Fibroblast of the aortic adventitia (primary cell): ENCODE results near the gene TP53I3. TPM values are rescaled to one million over a fixed set of nuclear protein-coding genes. Genes with fewer than 3 reads are reported as not detected.
"Not testable (repeated sequence)": the region's sequence is repeated elsewhere in the genome, so short reads cannot be mapped to it uniquely, and the experiment has no call there.

Experiments used
- DNase-seq: peaks from one replicate; pipeline ENCODE4 v3.0.0-alpha.2; 2010; ENCODE audit warnings: low read depth
- H3K4me3 ChIP-seq: 2 replicates; pipeline ENCODE4 v1.5.1; 2011; ENCODE audit warnings: low read depth, mild to moderate bottlenecking, control low read depth, low read length, moderate library complexity
- total RNA-seq: library from RNA; depleted of rRNA; stranded (reverse); fragments of >200 nt; gene quantifications from 2 replicates; pipeline ENCODE4 v1.2.3, GENCODE V29; 2012; ENCODE audit warnings: low replicate concordance
- TF ChIP-seq, protein P1 (sequence below): IDR thresholded peaks from 2 replicates; pipeline ENCODE4 v1.5.1; 2011; ENCODE audit warnings: mild to moderate bottlenecking, low read length, control low read depth, inconsistent platforms; ENCODE audit not compliant: insufficient read depth

The TP53I3 gene
- total RNA-seq, 1 donor, result 38.7 TPM

DNA sequence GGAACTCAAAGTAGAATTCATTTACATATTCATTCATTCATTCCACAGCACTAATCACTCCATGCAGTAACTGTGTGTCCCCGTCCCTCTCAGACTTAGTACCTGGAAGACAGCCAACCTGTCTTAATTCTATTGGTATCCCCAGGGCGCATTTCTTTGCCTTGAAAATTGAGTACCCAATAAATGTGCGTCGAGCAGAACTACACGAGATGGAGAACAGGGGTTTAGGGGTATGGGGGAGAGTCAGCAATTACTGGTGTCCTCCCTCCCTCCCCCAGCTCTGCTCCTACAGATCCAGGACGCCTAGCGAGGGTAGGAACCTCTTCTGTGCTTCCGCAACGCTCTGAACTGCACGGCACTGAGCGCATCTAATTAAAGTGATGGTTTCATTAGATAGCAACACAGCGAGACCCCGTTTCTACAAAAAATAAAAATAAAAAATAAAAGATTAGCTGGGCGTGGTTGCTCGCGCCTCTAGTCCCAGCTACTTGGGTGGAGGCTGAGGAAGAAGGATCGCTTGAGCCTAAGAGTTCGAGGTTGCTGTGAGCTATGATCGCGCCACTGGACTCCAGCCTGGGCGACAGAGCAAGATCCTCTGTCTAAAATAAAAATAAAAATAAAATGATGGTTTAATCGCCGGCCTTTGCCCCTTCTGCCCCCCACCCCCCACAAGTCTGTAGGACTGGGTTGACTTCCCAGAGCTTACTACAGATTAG is 35.7 kb downstream of the TP53I3 start:
- H3K4me3 ChIP-seq, result peak overlapping the region; percentile 71
- no peak for DNase-seq
- TF ChIP-seq, protein P1, sequence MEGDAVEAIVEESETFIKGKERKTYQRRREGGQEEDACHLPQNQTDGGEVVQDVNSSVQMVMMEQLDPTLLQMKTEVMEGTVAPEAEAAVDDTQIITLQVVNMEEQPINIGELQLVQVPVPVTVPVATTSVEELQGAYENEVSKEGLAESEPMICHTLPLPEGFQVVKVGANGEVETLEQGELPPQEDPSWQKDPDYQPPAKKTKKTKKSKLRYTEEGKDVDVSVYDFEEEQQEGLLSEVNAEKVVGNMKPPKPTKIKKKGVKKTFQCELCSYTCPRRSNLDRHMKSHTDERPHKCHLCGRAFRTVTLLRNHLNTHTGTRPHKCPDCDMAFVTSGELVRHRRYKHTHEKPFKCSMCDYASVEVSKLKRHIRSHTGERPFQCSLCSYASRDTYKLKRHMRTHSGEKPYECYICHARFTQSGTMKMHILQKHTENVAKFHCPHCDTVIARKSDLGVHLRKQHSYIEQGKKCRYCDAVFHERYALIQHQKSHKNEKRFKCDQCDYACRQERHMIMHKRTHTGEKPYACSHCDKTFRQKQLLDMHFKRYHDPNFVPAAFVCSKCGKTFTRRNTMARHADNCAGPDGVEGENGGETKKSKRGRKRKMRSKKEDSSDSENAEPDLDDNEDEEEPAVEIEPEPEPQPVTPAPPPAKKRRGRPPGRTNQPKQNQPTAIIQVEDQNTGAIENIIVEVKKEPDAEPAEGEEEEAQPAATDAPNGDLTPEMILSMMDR, result no peak

- TF ChIP-seq, protein P1, result no peak
- DNase-seq, result no peak
- no peak overlapping the region for H3K4me3 ChIP-seq
Observed at GRCh38 chr2:24047703-24048033, 37.0 kb downstream of the TP53I3 start.

DNA sequence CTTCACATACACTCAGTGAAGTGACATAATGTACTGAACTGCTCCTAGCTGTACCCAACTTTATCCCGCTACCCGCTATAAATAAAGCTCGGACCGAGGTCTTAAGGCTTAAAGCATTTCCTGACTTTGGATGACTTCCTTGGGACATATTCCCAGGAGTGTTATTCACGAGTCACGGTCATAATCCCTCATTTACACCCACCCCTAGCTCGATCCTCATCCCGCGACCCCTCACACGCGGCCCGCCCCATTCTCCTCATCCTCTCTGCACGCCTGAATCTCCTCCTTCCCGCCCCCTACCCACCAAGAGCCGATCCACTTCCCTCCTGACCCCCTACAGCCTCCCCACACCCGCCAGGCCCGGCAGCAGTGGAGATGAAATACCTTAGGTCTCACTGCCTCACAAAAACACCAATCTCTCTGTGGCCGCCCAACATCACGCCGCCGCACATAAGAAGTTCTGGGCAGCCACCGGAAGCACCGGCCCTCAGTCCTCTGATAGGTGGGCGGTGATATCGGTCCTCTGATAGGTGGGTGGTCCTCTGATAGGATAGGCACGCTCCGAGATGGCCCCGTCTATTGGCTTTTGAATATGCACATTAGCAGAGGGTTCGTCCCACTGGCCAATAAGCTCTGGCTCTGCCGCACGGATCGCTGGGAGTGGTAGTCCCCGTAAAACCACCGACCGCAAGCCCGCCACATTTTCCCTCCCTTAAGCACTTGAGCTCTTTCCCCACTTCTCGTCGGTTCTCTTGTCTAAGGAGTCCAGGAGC is 37.5 kb downstream of the TP53I3 start, which contains the start of gene WDCP:
WDCP (minus strand) TSS at position 462 of the 773 bp plus-strand sequence. CDS start 7,897 bp downstream, outside the sequence.
- peak; percentile 99 for DNase-seq
- H3K4me3 ChIP-seq, result peak within 1 kb of the TSS; percentile 90
- TF ChIP-seq, protein P1, result no peak

DNA sequence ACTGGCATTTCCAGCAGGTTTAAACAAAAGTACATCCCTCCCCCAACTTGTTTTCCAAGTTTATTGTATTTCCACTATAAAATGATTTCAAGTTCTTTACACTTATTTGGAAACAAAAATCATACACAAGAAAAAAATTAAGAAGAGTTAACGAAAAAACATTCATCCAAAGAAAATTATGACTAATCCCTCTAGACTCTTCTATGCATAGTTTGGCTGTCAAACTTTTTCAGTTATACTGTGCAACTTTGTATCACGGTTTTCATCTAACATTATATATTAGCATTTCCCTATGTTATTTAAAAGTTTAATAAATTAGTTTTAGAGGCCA is 38.1 kb downstream of the TP53I3 start:
- peak overlapping the region; percentile 90 for H3K4me3 ChIP-seq
- TF ChIP-seq, protein P1, result no peak
- peak; percentile 17 for DNase-seq

DNA sequence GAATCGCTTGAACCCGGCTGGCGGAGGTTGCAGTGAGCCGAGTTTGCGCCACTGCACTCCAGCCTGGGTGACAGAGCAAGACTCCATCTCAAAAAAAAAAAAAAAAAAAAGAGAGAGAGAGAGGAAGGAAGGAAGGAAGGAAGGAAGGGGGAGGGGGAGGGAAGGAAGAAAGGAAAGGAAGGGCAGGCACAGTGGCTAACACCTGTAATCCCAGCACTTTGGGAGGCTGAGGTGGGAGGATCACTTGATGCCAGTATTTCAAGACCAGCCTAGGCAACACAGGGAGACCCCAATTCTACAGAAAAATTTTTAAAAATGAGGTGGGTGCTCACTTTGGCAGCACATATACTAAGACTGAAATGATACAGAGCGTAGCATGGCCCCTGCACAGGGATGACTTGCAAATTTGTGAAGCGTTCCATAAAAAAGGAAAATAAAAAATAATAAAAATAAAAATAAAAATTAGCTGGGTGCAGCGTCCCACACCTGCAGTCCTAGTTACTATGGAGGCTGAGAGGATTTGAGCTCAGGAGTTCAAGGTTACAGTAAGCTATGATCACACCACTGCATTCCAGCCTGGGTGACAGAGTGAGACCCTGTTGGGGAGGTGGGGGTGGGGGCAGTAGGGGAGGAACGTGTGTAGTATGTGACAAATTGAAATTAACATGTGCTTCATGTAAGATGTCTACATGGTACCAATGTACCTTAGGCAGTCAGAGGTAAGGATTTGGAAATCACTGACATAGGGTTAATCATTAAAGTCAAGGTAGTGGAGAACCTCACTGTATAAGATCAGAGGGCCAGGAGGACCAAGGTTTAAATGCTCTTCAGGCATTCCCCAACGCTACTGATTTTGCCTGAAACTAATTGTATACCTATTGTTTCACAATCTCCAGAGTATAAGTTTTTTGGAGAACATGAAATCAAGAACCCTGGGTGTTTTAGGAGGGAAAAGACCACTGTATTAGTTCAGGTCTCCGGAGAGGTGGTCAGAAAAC is 38.8 kb downstream of the TP53I3 start:
- TF ChIP-seq, protein P1, result no peak
- H3K4me3 ChIP-seq, result peak overlapping the region; percentile 90
- no peak for DNase-seq

GRCh38 chr2:24043133-24043532 is 41.5 kb downstream of the TP53I3 start:
- DNase-seq, H3K4me3 ChIP-seq: not testable (repeated sequence)
